GM23338 (cell line): ENCODE data around the gene GBE1. TPM values are rescaled to one million over a fixed set of nuclear protein-coding genes. Genes with fewer than 3 reads are reported as not detected.

ENCODE experiments used
- ATAC-seq: fragments of 200-7000 bp; cut with Tn5 transposase; 3 replicates; pipeline ENCODE4 v1.9.1; 2020
- DNase-seq: peaks from one replicate; pipeline ENCODE4 v3.0.0-alpha.2; 2015; ENCODE audit warnings: low spot score
- H2AFZ ChIP-seq: fragments of 200-600 bp; sonication (generic); 2 replicates; pipeline ENCODE4 v1.8.0; 2016; ENCODE audit warnings: antibody characterized with exemption, mild to moderate bottlenecking, moderate library complexity
- H3F3A ChIP-seq: fragments of 200-600 bp; sonication (generic); replicated peaks from 2 replicates; pipeline ENCODE4 v1.8.0; 2017; ENCODE audit warnings: antibody characterized with exemption, mixed run types, low read depth
- H3K27ac ChIP-seq: fragments of 200-600 bp; sonication (generic); 2 replicates; pipeline ENCODE4 v1.6.1; 2016; ENCODE audit warnings: low read depth
- H3K27me3 ChIP-seq: fragments of 200-600 bp; sonication (generic); 2 replicates; pipeline ENCODE4 v1.8.0; 2016; ENCODE audit warnings: mild to moderate bottlenecking, mixed run types, moderate library complexity; ENCODE audit not compliant: insufficient read depth
- H3K36me3 ChIP-seq: fragments of 200-600 bp; sonication (generic); 2 replicates; pipeline ENCODE4 v1.8.0; 2016; ENCODE audit warnings: mild to moderate bottlenecking; ENCODE audit not compliant: insufficient read depth
- H3K4me1 ChIP-seq: fragments of 200-600 bp; sonication (generic); 2 replicates; pipeline ENCODE4 v1.8.0; 2016; ENCODE audit warnings: mild to moderate bottlenecking, moderate library complexity; ENCODE audit not compliant: insufficient read depth
- H3K4me2 ChIP-seq: fragments of 200-600 bp; sonication (generic); 2 replicates; pipeline ENCODE4 v1.7.1; 2017; ENCODE audit warnings: mixed run types
- H3K4me3 ChIP-seq: fragments of 200-600 bp; sonication (generic); 2 replicates; pipeline ENCODE4 v1.6.1; 2016; ENCODE audit warnings: mixed run types
- H3K79me2 ChIP-seq: fragments of 200-600 bp; sonication (generic); replicated peaks from 2 replicates; pipeline ENCODE4 v1.8.0; 2017; ENCODE audit warnings: mild to moderate bottlenecking; ENCODE audit not compliant: insufficient read depth
- H3K9me2 ChIP-seq: fragments of 200-600 bp; sonication (generic); 2 replicates; pipeline ENCODE4 v1.8.0; 2017; ENCODE audit not compliant: insufficient read depth
- H4K20me1 ChIP-seq: fragments of 200-600 bp; sonication (generic); replicated peaks from 2 replicates; pipeline ENCODE4 v1.8.0; 2017; ENCODE audit warnings: mild to moderate bottlenecking; ENCODE audit not compliant: insufficient read depth
- H3K27ac Mint-ChIP-seq: 2 replicates; pipeline ENCODE4 v1.8.0; 2020; ENCODE audit warnings: inconsistent platforms, mild to moderate bottlenecking, moderate library complexity, mixed read lengths
- H3K27me3 Mint-ChIP-seq: 3 replicates; pipeline ENCODE4 v1.8.0; 2022; ENCODE audit warnings: low read depth, mild to moderate bottlenecking, moderate library complexity, mixed read lengths, inconsistent platforms; ENCODE audit not compliant: insufficient read depth, poor library complexity
- H3K36me3 Mint-ChIP-seq: 3 replicates; pipeline ENCODE4 v1.8.0; 2021; ENCODE audit warnings: low read depth, mild to moderate bottlenecking, inconsistent platforms, moderate library complexity, mixed read lengths
- H3K4me1 Mint-ChIP-seq: 3 replicates; pipeline ENCODE4 v1.8.0; 2020; ENCODE audit warnings: mild to moderate bottlenecking, inconsistent platforms, mixed read lengths
- H3K4me3 Mint-ChIP-seq: 3 replicates; pipeline ENCODE4 v1.8.0; 2021; ENCODE audit warnings: moderate library complexity, mild to moderate bottlenecking, inconsistent platforms, mixed read lengths
- H3K9me3 Mint-ChIP-seq: 3 replicates; pipeline ENCODE4 v1.8.0; 2020; ENCODE audit warnings: moderate library complexity, mild to moderate bottlenecking, inconsistent platforms, mixed read lengths
- CREB1 ChIP-seq: fragments of 250-450 bp; sonication (Bioruptor Pico); IDR thresholded peaks from 2 replicates; pipeline ENCODE4 v1.5.0; 2020; ENCODE audit warnings: low read depth, mild to moderate bottlenecking, moderate library complexity
- EZH2 ChIP-seq: fragments of 200-600 bp; sonication (generic); IDR thresholded peaks from one replicate; pipeline ENCODE4 v1.8.0; 2017; ENCODE audit warnings: antibody characterized with exemption, mild to moderate bottlenecking, low read depth; ENCODE audit not compliant: unreplicated experiment
- EZH2phosphoT487 ChIP-seq: fragments of 200-600 bp; sonication (generic); IDR thresholded peaks from one replicate; pipeline ENCODE4 v1.8.1; 2018; ENCODE audit warnings: antibody characterized with exemption; ENCODE audit not compliant: unreplicated experiment
- JUNB ChIP-seq: IDR thresholded peaks from one replicate; pipeline ENCODE4 v1.6.1; 2016; ENCODE audit warnings: antibody characterized with exemption; ENCODE audit not compliant: unreplicated experiment
- NANOG ChIP-seq: IDR thresholded peaks from 2 replicates; pipeline ENCODE4 v1.6.1; 2016; ENCODE audit warnings: antibody characterized with exemption, borderline replicate concordance
- POLR2AphosphoS5 ChIP-seq: IDR thresholded peaks from 2 replicates; pipeline ENCODE4 v1.6.1; 2016; ENCODE audit warnings: antibody characterized with exemption, low read depth
- STAT1 ChIP-seq: IDR thresholded peaks from one replicate; pipeline ENCODE4 v1.6.1; 2016; ENCODE audit warnings: antibody characterized with exemption; ENCODE audit not compliant: unreplicated experiment
- ZNF114 ChIP-seq: fragments of 250-450 bp; sonication (Bioruptor Pico); IDR thresholded peaks from 2 replicates; pipeline ENCODE4 v1.5.0; 2020; ENCODE audit warnings: mild to moderate bottlenecking, moderate library complexity
- ZNF331 ChIP-seq: fragments of 250-450 bp; sonication (Bioruptor Pico); IDR thresholded peaks from 2 replicates; pipeline ENCODE4 v1.5.0; 2020; ENCODE audit warnings: low read depth, mild to moderate bottlenecking, moderate library complexity
- polyA plus RNA-seq: library from polyadenylated mRNA; unstranded; fragments of >200 nt; fragmentation: Nextera tagmentation; extraction: Ambion mirVana; gene quantifications from 2 replicates; pipeline ENCODE4 v1.2.1, GENCODE V29; 2016
- total RNA-seq: library from RNA; depleted of rRNA; stranded (reverse); fragments of >200 nt; shearing (Covaris generic); gene quantifications from 2 replicates; pipeline ENCODE4 v1.2.3, GENCODE V29; 2014
- TF ChIP-seq, protein P1 (sequence below): IDR thresholded peaks from one replicate; pipeline ENCODE4 v1.6.1; 2018; ENCODE audit warnings: antibody characterized with exemption; ENCODE audit not compliant: unreplicated experiment
- TF ChIP-seq, protein P2 (sequence below): fragments of 250-450 bp; sonication (Bioruptor Pico); IDR thresholded peaks from 2 replicates; pipeline ENCODE4 v1.5.0; 2020; ENCODE audit warnings: mild to moderate bottlenecking, moderate library complexity
- TF ChIP-seq, protein P3 (sequence below): IDR thresholded peaks from 2 replicates; pipeline ENCODE4 v1.6.1; 2016; ENCODE audit warnings: antibody characterized with exemption
- TF ChIP-seq, protein P4 (sequence below), 2 experiments: fragments of 200-600 bp in 1 of 2; sonication (generic) in 1 of 2; conservative IDR thresholded peaks; 2 replicates each; pipeline versions ENCODE4 v1.5.1 to v1.6.1; 2016 to 2017; ENCODE audit warnings: antibody characterized with exemption in 2 of 2, low read depth in 2 of 2, mild to moderate bottlenecking in 2 of 2, moderate library complexity in 1 of 2

GBE1 gene
- total and polyA plus RNA-seq, 2 experiments from 2014 or later: 6.4 to 12.2 TPM

DNA sequence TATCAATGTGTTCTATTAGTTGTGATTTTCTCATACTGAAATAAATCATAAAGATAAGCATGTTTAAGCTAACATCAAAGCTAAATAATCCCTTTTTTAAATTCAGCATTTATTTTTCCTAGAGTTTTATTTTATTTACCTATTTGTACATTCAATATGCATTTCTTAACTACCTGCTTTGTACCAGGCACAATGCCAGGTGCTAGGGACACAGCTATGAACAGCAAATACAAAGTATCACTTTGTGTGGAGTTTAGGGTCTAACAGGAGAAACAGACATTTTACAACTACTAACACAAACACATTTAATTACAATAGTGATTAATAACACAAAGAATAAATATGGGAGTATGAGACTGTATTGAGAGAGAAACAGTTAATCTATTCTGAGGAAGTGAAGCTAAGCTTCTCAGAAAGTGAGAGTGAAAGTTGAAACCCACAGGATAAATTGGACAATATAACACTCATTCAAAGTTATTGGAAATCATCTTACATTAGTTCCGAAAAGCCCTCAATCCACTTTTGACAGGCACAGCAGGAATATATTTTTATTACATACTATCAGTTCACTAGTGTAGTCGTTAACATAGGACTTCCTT, 159.6 kb downstream of the GBE1 start (continued):
- TF ChIP-seq, protein P1, sequence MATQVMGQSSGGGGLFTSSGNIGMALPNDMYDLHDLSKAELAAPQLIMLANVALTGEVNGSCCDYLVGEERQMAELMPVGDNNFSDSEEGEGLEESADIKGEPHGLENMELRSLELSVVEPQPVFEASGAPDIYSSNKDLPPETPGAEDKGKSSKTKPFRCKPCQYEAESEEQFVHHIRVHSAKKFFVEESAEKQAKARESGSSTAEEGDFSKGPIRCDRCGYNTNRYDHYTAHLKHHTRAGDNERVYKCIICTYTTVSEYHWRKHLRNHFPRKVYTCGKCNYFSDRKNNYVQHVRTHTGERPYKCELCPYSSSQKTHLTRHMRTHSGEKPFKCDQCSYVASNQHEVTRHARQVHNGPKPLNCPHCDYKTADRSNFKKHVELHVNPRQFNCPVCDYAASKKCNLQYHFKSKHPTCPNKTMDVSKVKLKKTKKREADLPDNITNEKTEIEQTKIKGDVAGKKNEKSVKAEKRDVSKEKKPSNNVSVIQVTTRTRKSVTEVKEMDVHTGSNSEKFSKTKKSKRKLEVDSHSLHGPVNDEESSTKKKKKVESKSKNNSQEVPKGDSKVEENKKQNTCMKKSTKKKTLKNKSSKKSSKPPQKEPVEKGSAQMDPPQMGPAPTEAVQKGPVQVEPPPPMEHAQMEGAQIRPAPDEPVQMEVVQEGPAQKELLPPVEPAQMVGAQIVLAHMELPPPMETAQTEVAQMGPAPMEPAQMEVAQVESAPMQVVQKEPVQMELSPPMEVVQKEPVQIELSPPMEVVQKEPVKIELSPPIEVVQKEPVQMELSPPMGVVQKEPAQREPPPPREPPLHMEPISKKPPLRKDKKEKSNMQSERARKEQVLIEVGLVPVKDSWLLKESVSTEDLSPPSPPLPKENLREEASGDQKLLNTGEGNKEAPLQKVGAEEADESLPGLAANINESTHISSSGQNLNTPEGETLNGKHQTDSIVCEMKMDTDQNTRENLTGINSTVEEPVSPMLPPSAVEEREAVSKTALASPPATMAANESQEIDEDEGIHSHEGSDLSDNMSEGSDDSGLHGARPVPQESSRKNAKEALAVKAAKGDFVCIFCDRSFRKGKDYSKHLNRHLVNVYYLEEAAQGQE: no peak

DNA sequence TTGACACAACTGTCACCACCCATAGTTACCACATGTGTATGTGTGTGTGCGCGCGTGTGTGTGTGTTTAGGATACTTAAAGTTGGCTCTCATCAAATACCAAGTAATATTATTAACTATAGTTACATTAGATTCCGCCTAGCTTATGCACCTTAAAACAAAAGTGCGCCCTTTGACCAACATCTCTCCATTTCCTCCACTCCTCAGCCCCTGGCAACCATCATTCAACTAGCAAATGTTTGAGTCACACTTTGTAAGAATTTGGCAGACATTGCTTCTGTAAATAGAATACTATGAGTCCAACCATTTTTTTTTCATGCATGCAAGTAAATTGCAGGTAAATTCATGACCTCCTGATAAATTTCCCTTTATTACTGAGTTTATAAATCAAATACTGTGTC, 169.3 kb downstream of the GBE1 start:
- H2AFZ ChIP-seq: no peak overlapping the region
- DNase-seq (peak; percentile 3), ATAC-seq (no peak)
- no peaks in the 10 kb centered on the region for H4K20me1 ChIP-seq
- Mint-ChIP-seq H3K27me3 (no peaks in the 10 kb centered on the region), H3K4me3 (no peak overlapping the region), H3K36me3 (no peaks in the 10 kb centered on the region), H3K27ac (no peak overlapping the region), H3K4me1 (no peaks in the 10 kb centered on the region), H3K9me3 (no peaks in the 10 kb centered on the region)
- no peaks in the 10 kb centered on the region for H3K9me2 ChIP-seq
- no peaks in the 10 kb centered on the region for H3K27me3 ChIP-seq
- no peak overlapping the region for H3K4me2 ChIP-seq
- no peaks in the 10 kb centered on the region for H3K4me1 ChIP-seq
- no peaks in the 10 kb centered on the region for H3K79me2 ChIP-seq
- H3K4me3 ChIP-seq: no peak overlapping the region
- no peak overlapping the region for H3K27ac ChIP-seq
- no peaks in the 10 kb centered on the region for H3F3A ChIP-seq
- no peaks in the 10 kb centered on the region for H3K36me3 ChIP-seq
- TF ChIP-seq, protein P2, sequence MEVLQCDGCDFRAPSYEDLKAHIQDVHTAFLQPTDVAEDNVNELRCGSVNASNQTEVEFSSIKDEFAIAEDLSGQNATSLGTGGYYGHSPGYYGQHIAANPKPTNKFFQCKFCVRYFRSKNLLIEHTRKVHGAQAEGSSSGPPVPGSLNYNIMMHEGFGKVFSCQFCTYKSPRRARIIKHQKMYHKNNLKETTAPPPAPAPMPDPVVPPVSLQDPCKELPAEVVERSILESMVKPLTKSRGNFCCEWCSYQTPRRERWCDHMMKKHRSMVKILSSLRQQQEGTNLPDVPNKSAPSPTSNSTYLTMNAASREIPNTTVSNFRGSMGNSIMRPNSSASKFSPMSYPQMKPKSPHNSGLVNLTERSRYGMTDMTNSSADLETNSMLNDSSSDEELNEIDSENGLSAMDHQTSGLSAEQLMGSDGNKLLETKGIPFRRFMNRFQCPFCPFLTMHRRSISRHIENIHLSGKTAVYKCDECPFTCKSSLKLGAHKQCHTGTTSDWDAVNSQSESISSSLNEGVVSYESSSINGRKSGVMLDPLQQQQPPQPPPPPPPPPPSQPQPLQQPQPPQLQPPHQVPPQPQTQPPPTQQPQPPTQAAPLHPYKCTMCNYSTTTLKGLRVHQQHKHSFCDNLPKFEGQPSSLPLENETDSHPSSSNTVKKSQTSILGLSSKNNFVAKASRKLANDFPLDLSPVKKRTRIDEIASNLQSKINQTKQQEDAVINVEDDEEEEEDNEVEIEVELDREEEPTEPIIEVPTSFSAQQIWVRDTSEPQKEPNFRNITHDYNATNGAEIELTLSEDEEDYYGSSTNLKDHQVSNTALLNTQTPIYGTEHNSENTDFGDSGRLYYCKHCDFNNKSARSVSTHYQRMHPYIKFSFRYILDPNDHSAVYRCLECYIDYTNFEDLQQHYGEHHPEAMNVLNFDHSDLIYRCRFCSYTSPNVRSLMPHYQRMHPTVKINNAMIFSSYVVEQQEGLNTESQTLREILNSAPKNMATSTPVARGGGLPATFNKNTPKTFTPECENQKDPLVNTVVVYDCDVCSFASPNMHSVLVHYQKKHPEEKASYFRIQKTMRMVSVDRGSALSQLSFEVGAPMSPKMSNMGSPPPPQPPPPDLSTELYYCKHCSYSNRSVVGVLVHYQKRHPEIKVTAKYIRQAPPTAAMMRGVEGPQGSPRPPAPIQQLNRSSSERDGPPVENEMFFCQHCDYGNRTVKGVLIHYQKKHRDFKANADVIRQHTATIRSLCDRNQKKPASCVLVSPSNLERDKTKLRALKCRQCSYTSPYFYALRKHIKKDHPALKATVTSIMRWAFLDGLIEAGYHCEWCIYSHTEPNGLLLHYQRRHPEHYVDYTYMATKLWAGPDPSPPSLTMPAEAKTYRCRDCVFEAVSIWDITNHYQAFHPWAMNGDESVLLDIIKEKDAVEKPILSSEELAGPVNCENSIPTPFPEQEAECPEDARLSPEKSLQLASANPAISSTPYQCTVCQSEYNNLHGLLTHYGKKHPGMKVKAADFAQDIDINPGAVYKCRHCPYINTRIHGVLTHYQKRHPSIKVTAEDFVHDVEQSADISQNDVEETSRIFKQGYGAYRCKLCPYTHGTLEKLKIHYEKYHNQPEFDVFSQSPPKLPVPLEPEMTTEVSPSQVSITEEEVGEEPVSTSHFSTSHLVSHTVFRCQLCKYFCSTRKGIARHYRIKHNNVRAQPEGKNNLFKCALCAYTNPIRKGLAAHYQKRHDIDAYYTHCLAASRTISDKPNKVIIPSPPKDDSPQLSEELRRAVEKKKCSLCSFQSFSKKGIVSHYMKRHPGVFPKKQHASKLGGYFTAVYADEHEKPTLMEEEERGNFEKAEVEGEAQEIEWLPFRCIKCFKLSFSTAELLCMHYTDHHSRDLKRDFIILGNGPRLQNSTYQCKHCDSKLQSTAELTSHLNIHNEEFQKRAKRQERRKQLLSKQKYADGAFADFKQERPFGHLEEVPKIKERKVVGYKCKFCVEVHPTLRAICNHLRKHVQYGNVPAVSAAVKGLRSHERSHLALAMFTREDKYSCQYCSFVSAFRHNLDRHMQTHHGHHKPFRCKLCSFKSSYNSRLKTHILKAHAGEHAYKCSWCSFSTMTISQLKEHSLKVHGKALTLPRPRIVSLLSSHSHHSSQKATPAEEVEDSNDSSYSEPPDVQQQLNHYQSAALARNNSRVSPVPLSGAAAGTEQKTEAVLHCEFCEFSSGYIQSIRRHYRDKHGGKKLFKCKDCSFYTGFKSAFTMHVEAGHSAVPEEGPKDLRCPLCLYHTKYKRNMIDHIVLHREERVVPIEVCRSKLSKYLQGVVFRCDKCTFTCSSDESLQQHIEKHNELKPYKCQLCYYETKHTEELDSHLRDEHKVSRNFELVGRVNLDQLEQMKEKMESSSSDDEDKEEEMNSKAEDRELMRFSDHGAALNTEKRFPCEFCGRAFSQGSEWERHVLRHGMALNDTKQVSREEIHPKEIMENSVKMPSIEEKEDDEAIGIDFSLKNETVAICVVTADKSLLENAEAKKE (CRISPR knock-in tag): no peak
- TF ChIP-seq ZNF114 (no peak), NANOG (no peak), POLR2AphosphoS5 (no peak), STAT1 (no peak), ZNF331 (no peak), EZH2 (no peak), CREB1 (CRISPR knock-in tag) (no peak), JUNB (no peak), EZH2phosphoT487 (no peak)
- TF ChIP-seq, protein P3, sequence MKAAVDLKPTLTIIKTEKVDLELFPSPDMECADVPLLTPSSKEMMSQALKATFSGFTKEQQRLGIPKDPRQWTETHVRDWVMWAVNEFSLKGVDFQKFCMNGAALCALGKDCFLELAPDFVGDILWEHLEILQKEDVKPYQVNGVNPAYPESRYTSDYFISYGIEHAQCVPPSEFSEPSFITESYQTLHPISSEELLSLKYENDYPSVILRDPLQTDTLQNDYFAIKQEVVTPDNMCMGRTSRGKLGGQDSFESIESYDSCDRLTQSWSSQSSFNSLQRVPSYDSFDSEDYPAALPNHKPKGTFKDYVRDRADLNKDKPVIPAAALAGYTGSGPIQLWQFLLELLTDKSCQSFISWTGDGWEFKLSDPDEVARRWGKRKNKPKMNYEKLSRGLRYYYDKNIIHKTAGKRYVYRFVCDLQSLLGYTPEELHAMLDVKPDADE: no peak
- TF ChIP-seq, protein P4, sequence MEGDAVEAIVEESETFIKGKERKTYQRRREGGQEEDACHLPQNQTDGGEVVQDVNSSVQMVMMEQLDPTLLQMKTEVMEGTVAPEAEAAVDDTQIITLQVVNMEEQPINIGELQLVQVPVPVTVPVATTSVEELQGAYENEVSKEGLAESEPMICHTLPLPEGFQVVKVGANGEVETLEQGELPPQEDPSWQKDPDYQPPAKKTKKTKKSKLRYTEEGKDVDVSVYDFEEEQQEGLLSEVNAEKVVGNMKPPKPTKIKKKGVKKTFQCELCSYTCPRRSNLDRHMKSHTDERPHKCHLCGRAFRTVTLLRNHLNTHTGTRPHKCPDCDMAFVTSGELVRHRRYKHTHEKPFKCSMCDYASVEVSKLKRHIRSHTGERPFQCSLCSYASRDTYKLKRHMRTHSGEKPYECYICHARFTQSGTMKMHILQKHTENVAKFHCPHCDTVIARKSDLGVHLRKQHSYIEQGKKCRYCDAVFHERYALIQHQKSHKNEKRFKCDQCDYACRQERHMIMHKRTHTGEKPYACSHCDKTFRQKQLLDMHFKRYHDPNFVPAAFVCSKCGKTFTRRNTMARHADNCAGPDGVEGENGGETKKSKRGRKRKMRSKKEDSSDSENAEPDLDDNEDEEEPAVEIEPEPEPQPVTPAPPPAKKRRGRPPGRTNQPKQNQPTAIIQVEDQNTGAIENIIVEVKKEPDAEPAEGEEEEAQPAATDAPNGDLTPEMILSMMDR (conservative IDR thresholded peaks at IDR 0.05; ENCODE audit: low read depth in 2 of 2): no peak
